Raji (cell line): ENCODE measurements around the gene TUBB8.

ENCODE experiments used
- POLR2A ChIP-seq: IDR thresholded peaks from 2 replicates; pipeline ENCODE4 v1.6.1; 2011; ENCODE audit warnings: low read depth, low read length, control low read depth; ENCODE audit not compliant: insufficient read depth

Gene TUBB8

DNA sequence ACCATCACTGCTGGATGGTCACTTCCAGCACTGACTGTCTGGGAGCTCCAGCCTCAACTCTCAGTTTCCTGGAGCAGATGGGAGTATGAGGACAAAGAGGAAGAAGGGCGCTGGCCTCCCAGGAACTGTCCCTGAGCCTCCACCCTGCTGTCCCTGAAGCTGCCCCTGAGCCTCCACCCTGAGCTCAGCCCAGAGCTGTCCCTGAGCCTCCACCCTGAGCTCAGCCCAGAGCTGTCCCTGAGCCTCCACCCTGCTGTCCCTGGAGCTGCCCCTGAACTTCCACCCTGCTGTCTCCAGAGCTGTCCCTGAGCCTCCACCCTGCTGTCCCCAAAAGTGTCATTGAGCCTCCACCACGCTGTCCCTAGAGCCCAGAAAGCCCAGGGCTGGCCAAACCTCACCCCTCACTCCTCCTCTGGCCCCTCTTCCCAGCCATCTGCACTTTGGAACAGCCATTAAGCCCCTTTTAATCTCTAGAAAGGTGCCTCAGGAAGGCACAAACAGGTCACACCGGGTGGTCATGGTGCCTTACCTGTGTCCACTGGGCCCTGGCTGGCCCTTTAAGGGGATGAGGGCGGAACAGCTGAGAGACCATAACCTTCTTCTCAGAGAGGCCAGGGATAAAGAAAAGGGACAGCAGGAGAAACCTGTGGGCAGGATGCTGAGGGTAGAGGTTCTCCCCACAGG, 30.6 kb upstream of the TUBB8 start:
- no peak for TF ChIP-seq POLR2A

DNA sequence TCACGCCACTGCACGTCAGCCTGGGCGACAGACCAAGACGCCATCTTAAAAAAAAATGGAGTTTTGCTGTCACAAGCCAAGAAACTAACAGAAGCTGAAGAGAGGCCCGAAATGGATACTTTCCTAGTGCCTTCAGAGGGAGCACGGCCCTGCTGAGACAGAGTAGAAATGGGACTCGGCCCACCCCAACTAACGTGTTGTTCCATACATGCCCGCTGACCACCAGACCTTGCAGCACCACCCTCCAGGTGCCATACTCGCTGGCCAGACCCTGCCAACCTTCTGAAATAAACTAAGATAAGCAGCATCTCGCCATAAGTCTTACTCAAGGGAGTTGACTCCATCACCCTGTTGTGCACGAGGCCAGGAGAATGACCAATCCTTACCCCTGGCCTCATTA, 29.5 kb upstream of the TUBB8 start:
- no peak for TF ChIP-seq POLR2A
